ENCODE measurements around the gene ANKRD13B. TPM values are rescaled to one million over a fixed set of nuclear protein-coding genes. Genes with fewer than 3 reads are reported as not detected.
A peak's percentile ranks its signal among the peaks of the same experiment; 100 is the strongest.

ANKRD13B gene
- total RNA-seq, 1 donor from 2014 or later: 28.1 TPM

DNA sequence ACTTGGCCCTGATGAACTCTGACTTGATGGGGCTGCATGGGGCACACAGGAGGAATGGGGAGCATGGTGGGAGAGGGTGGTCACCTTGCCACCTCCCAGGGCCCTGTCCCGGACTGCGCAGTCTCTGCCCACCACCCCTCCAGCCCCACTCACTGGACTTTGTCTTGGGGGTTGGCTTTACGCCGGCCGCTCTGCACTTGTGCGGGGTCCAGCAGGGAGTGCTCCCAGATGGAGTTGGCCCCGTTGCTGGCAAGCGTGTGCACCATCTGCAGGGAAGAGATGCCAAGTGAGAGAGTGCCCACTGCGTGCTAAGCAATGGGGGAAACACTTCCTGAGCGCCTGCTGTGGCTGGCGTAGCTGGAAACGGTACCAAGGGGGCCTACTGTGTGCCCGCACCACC, 10.2 kb upstream of the ANKRD13B start:
- peak; percentile 57 for DNase-seq

DNA sequence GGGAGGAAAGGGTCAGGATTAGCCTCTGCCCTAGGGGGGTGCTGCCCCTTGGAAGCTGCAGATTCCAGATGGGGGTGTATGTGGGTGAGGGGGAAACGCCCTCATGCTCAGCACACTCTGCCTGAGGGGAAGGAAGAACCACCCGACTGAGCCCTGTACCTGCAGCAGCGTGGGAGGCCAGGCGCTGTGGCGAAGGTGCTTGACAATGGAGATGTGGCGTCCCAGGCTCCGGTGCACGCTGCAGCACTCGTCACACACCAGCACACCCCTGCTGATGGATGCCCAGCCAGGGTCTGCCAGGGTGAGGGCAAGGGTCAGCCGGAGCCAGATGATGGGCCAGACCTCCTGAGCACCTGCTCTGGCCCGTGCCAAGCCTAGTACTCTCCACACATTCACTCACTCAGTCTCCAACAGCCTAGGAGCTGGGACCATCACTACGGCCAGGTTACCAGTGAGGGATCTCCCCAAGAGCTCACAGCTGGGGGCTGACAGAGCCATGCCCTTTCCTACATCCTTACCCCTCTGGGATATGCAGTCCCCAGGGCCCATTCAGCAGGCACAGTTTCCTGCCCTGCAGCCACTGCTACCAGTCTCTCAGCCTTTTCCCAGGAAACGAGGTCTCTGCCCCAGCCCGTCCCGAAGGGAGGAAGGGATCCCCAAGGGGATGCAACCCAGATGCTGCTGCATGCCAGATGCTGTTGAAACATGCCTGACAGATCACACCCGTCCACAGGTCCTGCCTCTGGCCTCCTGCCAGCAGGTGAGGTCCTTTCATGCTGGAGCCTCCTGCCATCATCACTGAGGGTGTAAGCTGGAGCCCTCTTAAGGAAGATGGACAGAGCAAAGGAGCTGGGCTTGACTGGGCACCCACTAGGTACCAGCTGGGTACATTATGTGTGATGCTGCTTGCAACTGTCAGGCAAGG, 9.3 kb upstream of the ANKRD13B start:
- DNase-seq: no peak

- peak; percentile 33 for DNase-seq
Observed at GRCh38 chr17:29584452-29585079, 8.4 kb upstream of the ANKRD13B start.

GRCh38 chr17:29585080-29585751, 7.7 kb upstream of the ANKRD13B start:
- DNase-seq: no peak

DNA sequence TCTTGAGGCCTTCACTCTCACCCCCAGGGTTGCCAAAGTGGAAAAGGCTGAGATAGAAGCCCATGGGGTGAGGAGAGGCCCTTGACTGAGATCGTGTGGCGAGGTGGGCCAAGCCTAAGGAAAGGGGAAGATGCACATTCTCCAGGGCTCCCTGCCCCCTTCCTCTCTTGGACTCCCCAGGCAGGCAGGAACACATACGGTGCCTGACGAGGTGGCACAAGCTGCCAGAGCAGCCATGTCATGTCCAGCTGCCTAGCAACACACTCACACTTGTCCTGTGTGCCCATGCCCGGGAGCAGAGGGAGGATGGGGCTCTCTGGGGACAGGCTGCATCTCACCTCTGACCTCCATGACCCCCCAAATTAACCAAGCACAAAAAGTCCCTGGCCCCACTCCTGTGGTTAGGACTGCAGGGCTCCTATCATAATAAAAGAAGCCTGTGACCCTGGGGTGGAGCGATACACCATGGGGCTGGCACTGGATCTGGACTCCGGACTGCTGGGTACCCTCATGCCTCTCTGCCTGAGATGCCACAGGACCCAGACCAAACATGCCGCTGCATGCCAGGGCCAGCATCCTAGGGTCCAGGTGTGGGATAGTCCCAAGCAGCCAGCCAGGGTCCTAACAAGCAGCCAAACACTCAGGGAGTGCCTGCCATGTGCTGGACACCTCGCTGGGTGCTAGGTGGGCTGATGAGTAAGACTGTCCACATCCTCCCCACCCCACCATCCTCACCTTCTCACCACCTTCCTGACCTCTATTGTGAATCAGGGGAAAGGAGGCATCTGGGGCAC, 6.1 kb upstream of the ANKRD13B start:
- DNase-seq: no peak

GRCh38 chr17:29587591-29587990, 5.3 kb upstream of the ANKRD13B start:
- DNase-seq: no peak

DNA sequence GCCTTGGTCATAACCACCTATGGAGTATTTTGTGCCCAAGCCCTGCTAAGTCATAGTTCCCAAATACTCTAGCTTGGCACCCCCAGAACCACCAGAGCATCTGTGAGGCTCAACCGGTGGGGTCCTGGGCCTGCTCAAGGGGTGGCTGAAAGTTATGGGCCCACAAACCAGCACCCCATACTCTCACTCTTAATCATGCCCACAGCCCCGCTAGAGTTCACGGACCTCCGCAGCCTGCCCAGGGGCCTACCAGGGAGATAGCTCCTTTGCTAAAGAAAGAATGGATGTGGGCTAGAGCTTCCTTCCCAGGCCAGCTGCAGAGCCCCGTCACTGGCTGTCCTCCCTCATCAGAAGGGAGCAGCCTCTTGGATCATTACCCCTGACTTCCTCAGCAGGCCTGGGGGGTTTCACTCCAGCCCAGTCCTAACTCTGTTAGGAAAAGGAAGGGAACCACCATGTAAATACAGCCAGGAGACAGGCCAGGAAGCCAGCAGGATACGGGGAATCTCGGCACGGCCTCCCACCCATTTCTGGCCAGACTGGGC, 4.8 kb upstream of the ANKRD13B start:
- no peak for DNase-seq

GRCh38 chr17:29588562-29589411, 4.1 kb upstream of the ANKRD13B start:
- DNase-seq: no peak

GRCh38 chr17:29589524-29590410, 3.2 kb upstream of the ANKRD13B start, which contains the start of gene GIT1:
GIT1 (minus strand) TSS chr17:29589648; CDS start chr17:29589378, 270 bp downstream.
- peak; percentile 70 for DNase-seq

DNA sequence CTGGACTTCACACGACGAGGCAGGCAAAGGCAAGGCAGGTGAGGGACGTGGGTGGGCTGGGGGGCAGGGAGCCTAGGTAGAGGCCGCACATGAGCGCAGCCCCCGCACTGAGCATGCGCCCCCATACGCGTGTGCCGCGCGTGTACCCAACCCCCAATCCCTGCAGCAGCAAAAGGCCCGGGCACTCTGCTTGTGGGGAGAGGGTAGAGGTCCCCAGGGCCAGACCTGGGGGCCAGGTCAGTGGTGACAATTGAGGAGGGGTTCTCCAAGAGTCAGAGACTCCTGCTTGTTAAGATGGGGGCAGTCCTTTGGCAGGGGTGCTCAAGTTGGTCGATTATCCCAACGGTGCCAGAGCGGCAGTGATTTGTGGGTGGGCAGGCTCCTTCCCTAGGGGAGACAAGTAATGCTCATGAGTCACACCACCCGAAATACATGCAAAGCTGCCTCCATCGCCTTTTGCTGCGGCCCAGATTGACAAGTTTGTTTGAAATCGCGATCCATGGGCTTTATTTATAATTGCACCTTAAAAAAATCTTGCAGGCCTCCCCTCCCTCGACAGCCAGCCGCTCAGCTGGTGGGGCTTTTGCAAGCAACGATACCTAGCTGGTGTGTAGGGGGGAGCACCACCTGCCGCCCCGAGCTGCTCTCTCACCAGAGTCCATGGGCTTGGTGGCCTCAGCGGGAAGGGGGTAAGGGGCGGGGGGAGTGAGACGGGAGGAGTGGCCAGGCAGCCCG, 2.4 kb upstream of the ANKRD13B start:
- DNase-seq: peak; percentile 57

GRCh38 chr17:29591146-29591736, 1.7 kb upstream of the ANKRD13B start:
- DNase-seq: peak; percentile 59

- DNase-seq: peak; percentile 82
Observed at GRCh38 chr17:29591737-29592608, 959 bp upstream of the ANKRD13B start.

DNA sequence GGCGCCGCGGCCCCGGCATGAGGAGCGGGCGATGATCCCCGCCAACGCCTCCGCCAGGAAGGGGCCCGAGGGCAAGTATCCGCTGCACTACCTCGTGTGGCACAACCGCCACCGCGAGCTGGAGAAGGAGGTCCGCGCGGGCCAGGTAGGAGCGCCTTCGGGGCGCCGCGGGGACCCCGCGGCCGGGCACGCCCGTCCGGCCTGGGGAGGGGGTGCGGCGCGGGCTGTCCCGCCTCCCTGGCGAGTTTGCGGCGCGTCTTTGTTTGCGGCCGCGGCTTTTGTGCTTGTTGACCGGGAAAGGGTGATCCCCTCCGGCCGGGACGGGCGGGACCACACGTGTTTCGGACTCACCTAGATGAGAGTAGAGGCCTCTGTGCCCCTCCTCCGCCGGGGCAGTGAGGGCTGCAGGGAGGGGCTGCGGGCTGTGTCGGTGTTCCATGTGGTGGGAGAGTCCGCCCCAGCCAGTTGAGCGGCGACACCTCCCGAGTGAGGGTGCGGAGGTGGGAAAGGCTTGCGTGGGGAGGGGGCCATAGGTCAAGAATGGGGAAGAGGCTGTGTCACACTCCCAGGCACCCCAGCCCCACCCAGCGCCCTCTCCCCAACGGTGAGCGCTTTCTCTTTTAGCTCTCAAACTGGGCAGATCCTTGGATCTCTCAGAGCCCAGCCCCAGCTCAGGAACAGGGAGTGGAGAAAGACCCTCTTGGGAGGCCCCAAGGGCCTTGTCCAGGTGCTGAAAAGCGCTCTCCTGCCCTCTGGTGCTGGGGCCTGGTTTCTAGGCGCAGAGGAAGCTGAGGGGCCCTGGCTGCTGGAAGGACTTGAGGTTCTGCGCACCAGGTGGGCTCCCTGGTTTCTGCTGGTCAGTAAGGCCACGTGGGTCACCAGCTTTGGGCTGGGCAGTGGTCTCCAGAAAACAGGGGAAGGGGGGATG, 923 bp downstream of the ANKRD13B start:
- no peak for DNase-seq

- DNase-seq: no peak
Observed at GRCh38 chr17:29594519-29595090, 1.7 kb downstream of the ANKRD13B start.

- no peak for DNase-seq
Observed at GRCh38 chr17:29595107-29595942, 2.4 kb downstream of the ANKRD13B start.
